Measurements from ENCODE around the gene SSR4. TPM values are rescaled to one million over a fixed set of nuclear protein-coding genes. Genes with fewer than 3 reads are reported as not detected.
A peak's percentile ranks its signal among the peaks of the same experiment; 100 is the strongest.

Gene SSR4
- total RNA-seq, 1 experiment from 2014 or later, result 353 TPM

GRCh38 chrX:153819384-153820040 lies 25.0 kb downstream of the SSR4 start:
- H3K27me3 Mint-ChIP-seq (ENCODE audit: insufficient read depth, unreplicated experiment), result no peaks in the 10 kb centered on the region
- no peaks in the 10 kb centered on the region for H3K27me3 ChIP-seq (replicated peaks; ENCODE audit: control insufficient read depth, insufficient read depth, low read length)
- ChIA-PET POLR2A (interaction anchor here (1.1 kb wide), 1 partner anchor 25 kb away, joined by 4 read pairs; the partner anchor contains the start of genes IDH3G and SSR4), CTCF (interaction anchor here (0.8 kb wide), 1 partner anchor 25 kb away, joined by 3 read pairs; the partner anchor contains the start of genes IDH3G and SSR4)
- H3K4me3 Mint-ChIP-seq (ENCODE audit: unreplicated experiment), result peak overlapping the region; percentile 65
- H3K9me3 Mint-ChIP-seq (ENCODE audit: unreplicated experiment), result no peaks in the 10 kb centered on the region
- H3K36me3 Mint-ChIP-seq (ENCODE audit: insufficient read depth, unreplicated experiment), result no peaks in the 10 kb centered on the region
- peak overlapping the region; percentile 46 for H3K4me3 ChIP-seq (ENCODE audit: low read depth, low read length)
- H3K27ac Mint-ChIP-seq (ENCODE audit: unreplicated experiment), result no peak overlapping the region
- no TSS peak for BruUV-seq (replicated peaks)
- no peaks in the 10 kb centered on the region for H3K4me1 ChIP-seq
- no peak for TF ChIP-seq CTCF (IDR thresholded peaks at IDR 0.05; ENCODE audit: insufficient read depth in 1 of 2, low read depth in 1 of 2, low read length in 1 of 2, severe bottlenecking in 1 of 2, unreplicated experiment in 1 of 2)
- no peaks in the 10 kb centered on the region for H3K9me3 ChIP-seq
- DNase-seq, result no peak
- no peaks in the 10 kb centered on the region for H3K36me3 ChIP-seq (ENCODE audit: control insufficient read depth, insufficient read depth, low read length)
- intact Hi-C loops (cut with micrococcal nuclease; ENCODE audit: unreplicated experiment), result loop anchor here (10.0 kb wide), 1 partner anchor 65 kb away; the partner anchor contains the start of gene L1CAM
- H3K4me1 Mint-ChIP-seq (ENCODE audit: low read depth, unreplicated experiment), result no peaks in the 10 kb centered on the region

- no TSS peak for BruUV-seq (replicated peaks)
- Histone ChIP-seq H3K4me1 (no peaks in the 10 kb centered on the region), H3K36me3 (ENCODE audit: control insufficient read depth, insufficient read depth, low read length) (no peaks in the 10 kb centered on the region), H3K9me3 (no peaks in the 10 kb centered on the region), H3K4me3 (ENCODE audit: low read depth, low read length) (no peak overlapping the region), H3K27me3 (replicated peaks; ENCODE audit: control insufficient read depth, insufficient read depth, low read length) (no peaks in the 10 kb centered on the region)
- H3K9me3 Mint-ChIP-seq (ENCODE audit: unreplicated experiment), result no peaks in the 10 kb centered on the region
- H3K4me3 Mint-ChIP-seq (ENCODE audit: unreplicated experiment), result no peak overlapping the region
- TF ChIP-seq CTCF (IDR thresholded peaks at IDR 0.05; ENCODE audit: insufficient read depth in 1 of 2, low read depth in 1 of 2, low read length in 1 of 2, severe bottlenecking in 1 of 2, unreplicated experiment in 1 of 2), result no peak
- no peaks in the 10 kb centered on the region for H3K27me3 Mint-ChIP-seq (ENCODE audit: insufficient read depth, unreplicated experiment)
- CTCF ChIA-PET, result no interaction called here
- intact Hi-C loops (cut with micrococcal nuclease; ENCODE audit: unreplicated experiment), result no loop called here
- H3K27ac Mint-ChIP-seq (ENCODE audit: unreplicated experiment), result no peak overlapping the region
- H3K4me1 Mint-ChIP-seq (ENCODE audit: low read depth, unreplicated experiment), result no peaks in the 10 kb centered on the region
- H3K36me3 Mint-ChIP-seq (ENCODE audit: insufficient read depth, unreplicated experiment), result no peaks in the 10 kb centered on the region
- no peak for DNase-seq
- POLR2A ChIA-PET, result no interaction called here
Observed at GRCh38 chrX:153820601-153821000, 26.1 kb downstream of the SSR4 start.

- Mint-ChIP-seq H3K4me1 (ENCODE audit: low read depth, unreplicated experiment) (no peaks in the 10 kb centered on the region), H3K27ac (ENCODE audit: unreplicated experiment) (no peak overlapping the region), H3K27me3 (ENCODE audit: insufficient read depth, unreplicated experiment) (no peaks in the 10 kb centered on the region), H3K36me3 (ENCODE audit: insufficient read depth, unreplicated experiment) (no peaks in the 10 kb centered on the region), H3K9me3 (ENCODE audit: unreplicated experiment) (no peaks in the 10 kb centered on the region), H3K4me3 (ENCODE audit: unreplicated experiment) (no peak overlapping the region)
- Histone ChIP-seq H3K9me3 (no peaks in the 10 kb centered on the region), H3K36me3 (ENCODE audit: control insufficient read depth, insufficient read depth, low read length) (no peaks in the 10 kb centered on the region), H3K4me1 (no peaks in the 10 kb centered on the region), H3K4me3 (ENCODE audit: low read depth, low read length) (no peak overlapping the region), H3K27me3 (replicated peaks; ENCODE audit: control insufficient read depth, insufficient read depth, low read length) (no peaks in the 10 kb centered on the region)
- no peak for DNase-seq
- ChIA-PET POLR2A (no interaction called here), CTCF (no interaction called here)
- intact Hi-C loops (cut with micrococcal nuclease; ENCODE audit: unreplicated experiment), result no loop called here
- BruUV-seq (replicated peaks), result no TSS peak
- TF ChIP-seq CTCF (IDR thresholded peaks at IDR 0.05; ENCODE audit: insufficient read depth in 1 of 2, low read depth in 1 of 2, low read length in 1 of 2, severe bottlenecking in 1 of 2, unreplicated experiment in 1 of 2), result no peak
Observed at GRCh38 chrX:153821066-153821465, 26.6 kb downstream of the SSR4 start.
